GM12892 (cell line): ENCODE results near the gene PPP1R37.

Experiments used
- POLR2A ChIP-seq: IDR thresholded peaks from 2 replicates; pipeline ENCODE4 v1.6.1; 2011; ENCODE audit warnings: low read depth, low read length, control low read depth
- POLR2AphosphoS5 ChIP-seq: IDR thresholded peaks from 2 replicates; pipeline ENCODE4 v1.6.1; 2011; ENCODE audit warnings: low read depth, low read length, control low read depth

DNA sequence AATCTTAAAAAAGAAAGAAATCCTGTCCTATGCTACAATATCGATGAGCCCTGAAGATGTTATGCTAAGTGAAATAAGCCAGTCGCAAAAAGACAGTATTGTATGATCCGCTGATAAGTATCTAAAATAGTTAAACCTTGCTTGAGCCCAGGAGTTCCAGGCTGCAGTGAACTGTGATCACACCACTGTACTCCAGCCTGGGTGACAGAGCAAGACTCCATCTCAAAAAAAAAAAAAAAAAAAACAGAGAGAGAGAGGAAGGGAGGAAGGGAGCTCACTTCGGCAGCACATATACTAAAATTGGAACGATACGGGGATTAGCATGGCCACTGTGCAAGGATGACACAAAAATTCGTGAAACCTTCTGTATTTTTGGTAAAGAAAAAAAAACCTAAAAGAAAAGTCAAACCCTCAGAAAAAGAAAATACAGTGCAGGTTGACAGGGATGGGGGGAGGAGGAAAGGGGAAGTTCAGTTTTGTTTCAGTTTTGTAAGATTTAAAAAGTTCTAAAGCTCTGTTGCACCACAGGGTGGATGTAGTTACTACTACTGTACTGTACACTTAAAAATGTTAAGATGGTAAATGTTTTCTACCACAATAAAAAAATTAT is 45.7 kb upstream of the PPP1R37 start:
- no peak for TF ChIP-seq POLR2A
- no peak for TF ChIP-seq POLR2AphosphoS5
